Activated naive CD4-positive, alpha-beta T cell treated with anti-CD3 and anti-CD28 coated beads for 36 hours (primary cell): ENCODE data around the gene BEST4. TPM values are rescaled to one million over a fixed set of nuclear protein-coding genes. Genes with fewer than 3 reads are reported as not detected.

Experiments used
- total RNA-seq, 2 experiments: library from RNA; stranded (reverse); gene quantifications; one replicate each; pipeline ENCODE4 v1.2.3, GENCODE V29; 2021

Gene BEST4
- total RNA-seq, 2 experiments from 2014 or later: 0.74 to 0.79 TPM

Other genes with a start within 250 kb of the BEST4 start
- gene TMEM53, start 113.7 kb downstream of the BEST4 start, total RNA-seq: 1 to 10 TPM; 4.5 to 4.9 TPM
- gene ARMH1, start 113.5 kb downstream of the BEST4 start, total RNA-seq: 100 to 1,000 TPM; 143 to 155 TPM
- not detected for gene RNU5D-1, start 57.0 kb downstream of the BEST4 start, total RNA-seq
- 100 to 1,000 TPM; 147 to 154 TPM for gene KIF2C, start 48.3 kb downstream of the BEST4 start, total RNA-seq
- 1,000 to 10,000 TPM; 3,619 to 3,772 TPM for gene RPS8, start 12.6 kb downstream of the BEST4 start, total RNA-seq
- gene PLK3, start 12.2 kb upstream of the BEST4 start, total RNA-seq: 10 to 100 TPM; 44.2 to 46.7 TPM
- gene DYNLT4, start 19.2 kb upstream of the BEST4 start, total RNA-seq: under 1 TPM; 0.62 to 0.67 TPM
- gene BTBD19, start 20.4 kb upstream of the BEST4 start, total RNA-seq: 1 to 10 TPM; 5.9 to 6.7 TPM
- gene PTCH2, start 55.1 kb upstream of the BEST4 start, total RNA-seq: 1 to 10 TPM in 1 of 2 experiments, under 1 TPM in 1; 0.94 to 1.0 TPM
- 10 to 100 TPM; 43.5 to 48.3 TPM for gene EIF2B3, start 198.4 kb upstream of the BEST4 start, total RNA-seq
- 10 to 100 TPM; 14.3 to 16.9 TPM for gene HECTD3, start 223.2 kb upstream of the BEST4 start, total RNA-seq
- gene UROD, start 224.1 kb upstream of the BEST4 start, total RNA-seq: 100 to 1,000 TPM; 117 to 126 TPM